Skeletal muscle tissue (tissue), 4 donors: Measurements from ENCODE around the gene SLC5A9. TPM values are rescaled to one million over a fixed set of nuclear protein-coding genes. Genes with fewer than 3 reads are reported as not detected.
"Not testable (repeated sequence)": the region's sequence is repeated elsewhere in the genome, so short reads cannot be mapped to it uniquely, and the experiment has no call there.

Experiments used
- H3K27ac ChIP-seq: one replicate; pipeline ENCODE4 v1.7.0; 2013; ENCODE audit warnings: mild to moderate bottlenecking, low read depth, low read length, inconsistent platforms
- H3K27me3 ChIP-seq, 3 donors: one replicate each; pipeline ENCODE4 v1.7.0; 2013; ENCODE audit warnings: low read length in 3 of 3; ENCODE audit not compliant: control insufficient read depth in 3 of 3, insufficient read depth in 3 of 3
- H3K36me3 ChIP-seq, 3 donors: one replicate each; pipeline ENCODE4 v1.7.0; 2013; ENCODE audit warnings: low read length in 3 of 3; ENCODE audit not compliant: control insufficient read depth in 3 of 3, insufficient read depth in 3 of 3
- H3K4me1 ChIP-seq, 3 donors: one replicate each; pipeline ENCODE4 v1.7.0; 2013; ENCODE audit warnings: low read length in 3 of 3, mild to moderate bottlenecking in 3 of 3; ENCODE audit not compliant: control insufficient read depth in 3 of 3, insufficient read depth in 3 of 3
- H3K4me3 ChIP-seq, 3 donors: one replicate each; pipeline ENCODE4 v1.7.0; 2013; ENCODE audit warnings: low read length in 3 of 3
- H3K9ac ChIP-seq, 3 donors: one replicate each; pipeline ENCODE4 v1.7.0; 2013; ENCODE audit warnings: low read length in 3 of 3, mild to moderate bottlenecking in 3 of 3, moderate library complexity in 2 of 3, low read depth in 1 of 3
- H3K9me3 ChIP-seq, 3 donors: one replicate each; pipeline ENCODE4 v1.7.0; 2013; ENCODE audit warnings: low read length in 3 of 3; ENCODE audit not compliant: control insufficient read depth in 3 of 3
- total RNA-seq: library from RNA; depleted of rRNA; stranded (reverse); fragments of >200 nt; gene quantifications from one replicate; pipeline ENCODE4 v1.2.3, GENCODE V29; 2014
- donor health status: Osteomylitis.

Gene SLC5A9
- total RNA-seq, 1 donor from 2014 or later = not detected

DNA sequence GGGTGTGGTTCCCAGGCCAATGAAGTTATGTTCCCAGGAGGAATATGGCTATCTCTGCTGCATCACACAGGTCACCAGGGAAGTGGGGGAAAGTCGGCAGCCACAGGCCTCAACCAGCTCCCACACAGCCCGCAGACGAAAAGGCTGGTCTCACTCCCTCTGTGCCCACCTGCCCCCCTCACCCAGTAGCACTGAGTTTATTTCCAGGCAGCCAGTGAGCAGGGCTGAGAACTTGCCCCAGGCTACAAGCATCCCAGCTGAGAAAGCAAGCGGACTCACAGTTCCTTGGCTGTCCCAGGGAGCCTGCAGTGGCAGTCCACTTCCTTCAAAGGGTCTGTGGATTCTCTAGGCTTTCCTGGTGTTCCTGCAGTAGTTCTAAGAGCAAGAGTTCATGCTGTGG lies 68.9 kb downstream of the SLC5A9 start:
- H3K27ac ChIP-seq = no peak overlapping the region
- H3K36me3 ChIP-seq = no peaks in the 10 kb centered on the region
- H3K4me3 ChIP-seq = no peak overlapping the region
- H3K4me1 ChIP-seq = no peaks in the 10 kb centered on the region
- no peak overlapping the region for H3K9ac ChIP-seq
- no peaks in the 10 kb centered on the region for H3K27me3 ChIP-seq
- H3K9me3 ChIP-seq = no peaks in the 10 kb centered on the region

DNA sequence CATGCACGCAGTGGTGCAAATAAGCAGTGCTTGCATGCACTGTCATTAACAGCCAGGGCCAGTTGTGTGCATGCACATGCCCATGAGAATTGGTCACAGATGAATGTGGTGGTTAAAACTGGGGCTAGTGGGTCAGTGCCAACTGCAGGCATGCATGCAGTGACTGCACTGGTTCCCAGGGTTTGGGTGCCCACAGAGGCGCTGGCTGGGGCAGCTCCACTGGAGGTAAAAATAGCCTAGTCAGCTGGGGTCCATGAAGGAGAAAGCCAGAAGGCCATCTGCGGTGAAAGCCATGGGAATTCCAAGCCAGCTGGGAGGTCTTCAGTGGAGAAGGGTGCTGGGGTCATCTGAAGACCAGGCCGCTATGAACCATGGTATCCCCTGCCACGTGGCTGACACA lies 70.2 kb downstream of the SLC5A9 start:
- Histone ChIP-seq H3K4me1 (no peaks in the 10 kb centered on the region), H3K4me3 (no peak overlapping the region), H3K27ac (no peak overlapping the region), H3K9ac (no peak overlapping the region), H3K27me3 (no peaks in the 10 kb centered on the region), H3K36me3 (no peaks in the 10 kb centered on the region), H3K9me3 (no peaks in the 10 kb centered on the region)

GRCh38 chr1:48294094-48294493 lies 71.6 kb downstream of the SLC5A9 start:
- H3K27me3 ChIP-seq, H3K4me3 ChIP-seq, H3K4me1 ChIP-seq, H3K27ac ChIP-seq, H3K36me3 ChIP-seq, H3K9ac ChIP-seq, H3K9me3 ChIP-seq: not testable (repeated sequence)

DNA sequence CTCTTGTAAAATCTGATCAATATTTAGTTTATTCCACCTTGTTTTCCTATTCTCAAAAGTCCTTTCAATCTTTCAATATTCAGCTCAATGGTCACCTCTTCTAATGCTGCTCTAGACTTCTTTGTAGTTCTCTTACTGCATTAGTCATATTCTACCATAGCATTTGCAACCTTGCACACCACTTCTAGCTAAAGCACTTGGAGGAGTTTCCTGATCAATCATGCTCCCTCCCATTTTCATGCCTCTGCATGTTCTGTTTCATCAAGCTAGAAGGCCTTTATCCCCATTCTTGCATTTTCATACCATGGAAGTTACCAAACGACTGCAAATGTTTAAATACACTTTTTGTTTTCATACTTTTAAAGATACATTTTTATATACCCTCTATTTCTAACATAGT lies 72.1 kb downstream of the SLC5A9 start:
- Histone ChIP-seq H3K4me3 (no peak overlapping the region), H3K4me1 (no peaks in the 10 kb centered on the region), H3K27me3 (no peaks in the 10 kb centered on the region), H3K36me3 (no peaks in the 10 kb centered on the region), H3K27ac (no peak overlapping the region), H3K9me3 (no peaks in the 10 kb centered on the region), H3K9ac (no peak overlapping the region)

Other genes starting within 250 kb of the SLC5A9 start
- gene TRABD2B, start 225.3 kb upstream of the SLC5A9 start, total RNA-seq = 0.52 TPM
- 50.1 TPM for gene SPATA6, start 249.5 kb downstream of the SLC5A9 start, total RNA-seq